Ovary (tissue), 3 donors: ENCODE measurements around the gene GLB1L2.

ENCODE experiments used
- CTCF ChIP-seq, 3 donors: fragments of 450-650 bp in 2 of 3; fragments of 200-600 bp in 1 of 3; IDR thresholded peaks; one replicate each; pipeline versions ENCODE4 v1.5.1 to v1.8.0; 2016 to 2022; ENCODE audit warnings: antibody characterized with exemption in 3 of 3, mild to moderate bottlenecking in 1 of 3
- POLR2A ChIP-seq: fragments of 450-650 bp; IDR thresholded peaks from one replicate; pipeline ENCODE4 v1.6.1; 2017; ENCODE audit warnings: antibody characterized with exemption, mild to moderate bottlenecking, moderate library complexity
- donor health status: DM: no; HTN: no; CAD: no.

- no peak for TF ChIP-seq CTCF (IDR thresholded peaks at IDR 0.05)
- TF ChIP-seq POLR2A = no peak
These were observed 41.8 kb downstream of the GLB1L2 start for GRCh38 chr11:134373591-134374052.
